ENCODE results near the gene PYGM. TPM values are rescaled to one million over a fixed set of nuclear protein-coding genes. Genes with fewer than 3 reads are reported as not detected.

PYGM gene
- total and polyA plus RNA-seq, 2 donors (not counting 3 experiments of a cell fraction or from before 2014, with no cell fraction given): 0.10 to 0.62 TPM

DNA sequence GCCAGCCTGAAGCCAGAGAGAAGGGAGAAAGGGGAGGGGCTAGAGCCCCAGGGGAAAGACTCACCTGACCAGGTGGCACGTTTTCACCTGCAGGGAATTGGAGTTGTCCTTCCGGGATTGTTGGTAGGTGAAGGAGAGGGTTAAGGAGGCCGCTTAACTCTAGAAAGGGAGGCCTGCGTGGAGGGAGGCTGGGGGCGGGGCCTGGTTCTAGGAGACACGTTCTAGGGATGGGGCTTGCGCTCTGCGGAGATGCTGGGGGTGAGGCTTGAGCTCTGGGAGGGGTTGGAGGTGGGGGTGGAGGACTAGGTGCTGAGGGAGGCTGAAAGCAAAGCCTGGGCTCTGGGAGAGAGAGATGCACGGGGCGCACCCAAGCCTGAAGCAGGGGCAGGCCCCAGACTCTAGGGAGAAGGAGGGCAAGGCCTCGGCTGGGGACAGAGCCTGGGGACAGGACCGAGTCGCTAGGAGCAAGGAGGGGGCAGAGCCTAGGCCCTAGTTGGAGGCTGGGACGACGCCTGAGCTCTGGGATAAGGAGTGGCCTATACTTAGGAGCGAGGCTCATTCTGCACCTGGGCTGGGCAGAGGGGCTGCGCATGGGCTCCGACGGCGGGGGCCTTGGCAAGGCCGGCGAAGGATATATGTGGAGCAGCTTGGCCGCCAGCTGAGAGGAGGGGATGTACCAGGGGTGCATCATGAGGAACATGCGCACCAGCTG is 18.2 kb downstream of the PYGM start:
- H3K79me2 ChIP-seq (ENCODE audit: control insufficient read depth, insufficient read depth, low read length): no peaks in the 10 kb centered on the region
- peaks cover 13% of the 10 kb centered on the region for H3K4me1 ChIP-seq (ENCODE audit: control insufficient read depth, extremely low read depth, insufficient read depth, low read length)
- DNase-seq (ENCODE audit: low read depth, low spot score) (no peak), FAIRE-seq (no peak)
- CTCF ChIA-PET: interaction anchor here (0.6 to 1.8 kb wide), 5 partner anchors 8 to 91 kb away, joined by 3 to 14 read pairs (median 6); no protein-coding TSS in a partner anchor
- H3K9ac ChIP-seq (replicated peaks; ENCODE audit: extremely low read depth, insufficient read depth, low read length): no peak overlapping the region
- no peak overlapping the region for H3K27ac ChIP-seq (ENCODE audit: insufficient read depth, low read depth, low read length)
- H3K36me3 ChIP-seq (ENCODE audit: control insufficient read depth in 2 of 2, extremely low read depth in 1 of 2, insufficient read depth in 2 of 2, low read length in 2 of 2): no peaks in the 10 kb centered on the region
- H2AFZ ChIP-seq (ENCODE audit: low read depth, low read length): no peak overlapping the region
- no peak overlapping the region for H3K4me3 ChIP-seq (replicated peaks in 1 of 3; ENCODE audit: insufficient read depth in 1 of 3, low read depth in 1 of 3, low read length in 3 of 3)
- H3K4me2 ChIP-seq (ENCODE audit: insufficient read depth, low read length): no peak overlapping the region
- POLR2A ChIA-PET: no interaction called here
- dilution Hi-C loops (cut with MboI; ENCODE audit: extremely low pct_ligation_motif_present, low sequenced_read_pairs) (no loop called here), intact Hi-C loops (cut with micrococcal nuclease) (loop anchor here (1.0 kb wide), 2 partner anchors 53 to 188 kb away; no protein-coding TSS in a partner anchor)
- no TSS peak for BruUV-seq (replicated peaks)
- H3K9me3 ChIP-seq (replicated peaks; ENCODE audit: control insufficient read depth, insufficient read depth, low read length): no peaks in the 10 kb centered on the region
- H3K9me1 ChIP-seq (replicated peaks; ENCODE audit: control insufficient read depth, extremely low read depth, insufficient read depth, low read length): no peaks in the 10 kb centered on the region
- TF ChIP-seq POLR2A (IDR thresholded peaks at IDR 0.05; ENCODE audit: low read depth, low read length) (no peak), JUN (IDR thresholded peaks at IDR 0.05; ENCODE audit: borderline replicate concordance, insufficient read depth, insufficient read length, low read depth) (no peak), GATA2 (IDR thresholded peaks at IDR 0.05; ENCODE audit: insufficient read depth, insufficient read length, low read depth, low read length) (no peak), POLR2AphosphoS5 (IDR thresholded peaks at IDR 0.05; ENCODE audit: insufficient read depth, low read depth, low read length) (no peak), FOS (IDR thresholded peaks at IDR 0.05; ENCODE audit: borderline replicate concordance, insufficient read depth, low read length) (no peak), MYC (IDR thresholded peaks at IDR 0.05; ENCODE audit: low read depth, low read length) (no peak), EZH2 (IDR thresholded peaks at IDR 0.05; ENCODE audit: borderline replicate concordance, low read depth, low read length, severe bottlenecking) (no peak)
- TF ChIP-seq, protein P1, sequence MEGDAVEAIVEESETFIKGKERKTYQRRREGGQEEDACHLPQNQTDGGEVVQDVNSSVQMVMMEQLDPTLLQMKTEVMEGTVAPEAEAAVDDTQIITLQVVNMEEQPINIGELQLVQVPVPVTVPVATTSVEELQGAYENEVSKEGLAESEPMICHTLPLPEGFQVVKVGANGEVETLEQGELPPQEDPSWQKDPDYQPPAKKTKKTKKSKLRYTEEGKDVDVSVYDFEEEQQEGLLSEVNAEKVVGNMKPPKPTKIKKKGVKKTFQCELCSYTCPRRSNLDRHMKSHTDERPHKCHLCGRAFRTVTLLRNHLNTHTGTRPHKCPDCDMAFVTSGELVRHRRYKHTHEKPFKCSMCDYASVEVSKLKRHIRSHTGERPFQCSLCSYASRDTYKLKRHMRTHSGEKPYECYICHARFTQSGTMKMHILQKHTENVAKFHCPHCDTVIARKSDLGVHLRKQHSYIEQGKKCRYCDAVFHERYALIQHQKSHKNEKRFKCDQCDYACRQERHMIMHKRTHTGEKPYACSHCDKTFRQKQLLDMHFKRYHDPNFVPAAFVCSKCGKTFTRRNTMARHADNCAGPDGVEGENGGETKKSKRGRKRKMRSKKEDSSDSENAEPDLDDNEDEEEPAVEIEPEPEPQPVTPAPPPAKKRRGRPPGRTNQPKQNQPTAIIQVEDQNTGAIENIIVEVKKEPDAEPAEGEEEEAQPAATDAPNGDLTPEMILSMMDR (IDR thresholded peaks at IDR 0.05; ENCODE audit: extremely low read depth in 1 of 2, insufficient read depth in 1 of 2, low read depth in 1 of 2, low read length in 2 of 2): no peak
- TF ChIP-seq, protein P2, sequence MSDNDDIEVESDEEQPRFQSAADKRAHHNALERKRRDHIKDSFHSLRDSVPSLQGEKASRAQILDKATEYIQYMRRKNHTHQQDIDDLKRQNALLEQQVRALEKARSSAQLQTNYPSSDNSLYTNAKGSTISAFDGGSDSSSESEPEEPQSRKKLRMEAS (IDR thresholded peaks at IDR 0.05; ENCODE audit: insufficient read depth, insufficient read length): no peak
- H4K20me1 ChIP-seq (replicated peaks; ENCODE audit: control insufficient read depth, extremely low read depth, insufficient read depth, low read length): no peaks in the 10 kb centered on the region
- H3K27me3 ChIP-seq (ENCODE audit: control insufficient read depth in 2 of 2, insufficient read depth in 2 of 2, low read length in 2 of 2): peaks cover 27 to 32% of the 10 kb centered on the region in 2 experiments

Data from endothelial cell of umbilical vein (primary cell).